Activated naive CD4-positive, alpha-beta T cell treated with Interleukin-2 at 50 U/mL for 16 hours (primary cell): ENCODE measurements around the gene EFHB.
A peak's percentile ranks its signal among the peaks of the same experiment; 100 is the strongest.
"Not testable (repeated sequence)": the region's sequence is repeated elsewhere in the genome, so short reads cannot be mapped to it uniquely, and the experiment has no call there.

Experiments used
- DNase-seq: peaks from one replicate; pipeline ENCODE4 v3.0.0-alpha.2; 2020

EFHB gene, protein sequence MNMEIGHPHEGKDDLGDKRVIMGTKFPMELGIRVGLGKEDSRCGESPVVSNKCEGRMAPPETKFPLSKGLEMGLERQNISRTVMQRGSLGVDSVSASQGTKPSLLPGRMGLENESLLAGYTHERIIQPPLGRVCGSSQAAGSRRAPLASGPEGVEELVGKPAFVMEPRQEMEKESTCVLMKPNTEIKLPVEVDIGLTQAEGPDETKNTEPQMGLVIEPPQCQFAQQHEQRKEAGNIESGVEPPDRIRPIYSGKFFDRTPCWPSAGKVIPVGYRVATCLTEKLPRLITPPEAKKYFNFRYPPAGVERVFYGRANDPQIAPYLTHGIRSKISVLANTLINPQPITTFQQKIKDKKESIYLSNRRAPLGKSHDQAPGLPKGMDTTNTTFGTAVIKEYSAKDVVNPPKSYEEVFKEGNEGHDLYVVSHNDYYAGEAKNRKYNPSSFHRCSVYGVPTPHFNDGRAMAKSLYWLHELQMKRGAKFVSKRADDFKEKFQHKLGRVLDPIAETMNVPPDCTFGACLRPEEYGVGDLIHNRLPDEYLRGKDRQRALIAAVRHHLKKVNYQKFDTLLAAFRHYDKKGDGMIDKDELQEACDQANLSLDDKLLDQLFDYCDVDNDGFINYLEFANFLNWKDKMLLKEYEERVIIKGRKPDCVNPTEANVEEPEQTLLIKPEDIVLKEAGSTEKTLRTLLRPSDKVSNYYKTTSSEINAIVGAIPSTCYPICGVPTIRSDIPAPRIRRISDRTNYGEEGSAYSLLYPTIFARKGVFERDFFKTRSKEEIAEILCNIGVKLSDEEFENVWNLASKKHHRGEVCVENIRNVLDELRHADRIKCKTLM

DNA sequence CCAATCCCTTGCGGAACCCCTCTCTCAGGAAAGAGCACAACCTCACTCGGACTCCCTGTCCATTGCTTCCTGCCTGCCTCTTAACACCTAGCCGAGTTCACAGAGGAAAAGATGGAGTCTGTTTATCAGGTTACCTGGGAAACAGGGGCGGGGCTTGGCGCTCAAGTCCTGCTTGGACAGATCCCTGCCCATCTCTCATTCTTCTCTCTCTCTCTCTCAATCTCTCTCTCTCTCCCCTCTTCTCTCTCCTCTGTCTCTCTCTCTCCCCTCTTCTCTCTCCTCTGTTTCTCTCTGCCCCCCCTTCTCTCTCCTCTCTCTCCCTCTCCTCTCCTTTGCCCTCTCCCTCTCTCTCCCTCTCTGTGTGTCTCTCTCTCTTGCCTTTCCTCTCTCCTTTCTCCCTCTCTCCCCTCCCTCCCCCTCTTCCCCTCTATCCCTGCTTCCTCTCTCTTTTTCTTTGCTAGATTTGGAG is at the start of gene EFHB:
Gene EFHB, minus strand, starts transcription at position 120 of the 469 bp plus-strand sequence. CDS start 199 bp downstream, outside the sequence.
- no peak for DNase-seq

DNA sequence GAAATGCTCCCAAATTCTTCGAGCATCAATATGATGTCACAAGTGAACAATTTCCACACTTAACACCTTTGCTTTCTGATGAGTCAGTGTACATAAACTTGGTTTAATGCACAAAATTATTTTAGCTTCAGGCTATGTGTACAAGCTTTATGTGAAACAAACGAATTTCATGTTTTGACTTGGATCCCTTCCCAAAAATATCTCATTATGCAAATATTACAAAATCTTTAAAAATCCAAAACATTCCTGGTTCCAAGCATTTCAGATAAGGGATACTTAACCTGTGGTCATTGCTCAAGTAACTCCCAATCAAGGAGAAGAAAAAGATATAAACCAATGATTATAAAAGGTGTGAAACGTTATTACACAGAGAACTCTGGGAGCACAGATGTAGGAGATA is 38.0 kb upstream of the EFHB start:
- no peak for DNase-seq

DNA sequence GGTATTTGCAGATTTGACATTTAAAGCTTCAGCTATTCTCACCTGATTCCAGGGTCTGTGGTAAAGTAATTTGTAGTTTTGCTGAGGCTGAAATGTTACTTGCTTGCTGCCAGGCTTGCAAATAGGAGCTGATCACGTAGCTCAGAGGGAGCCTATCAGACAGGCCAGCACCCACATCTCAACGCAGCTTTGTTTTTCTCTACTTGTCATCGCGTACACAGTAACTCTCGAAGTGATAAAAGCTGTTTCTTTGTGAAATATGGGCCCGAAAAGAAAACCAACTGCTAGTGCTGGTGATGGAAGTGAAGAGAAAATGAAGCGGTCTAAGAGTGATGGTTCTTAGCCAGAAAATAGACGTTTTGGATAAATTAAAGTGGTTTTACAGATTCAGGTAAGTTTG is 36.3 kb upstream of the EFHB start:
- no peak for DNase-seq

DNA sequence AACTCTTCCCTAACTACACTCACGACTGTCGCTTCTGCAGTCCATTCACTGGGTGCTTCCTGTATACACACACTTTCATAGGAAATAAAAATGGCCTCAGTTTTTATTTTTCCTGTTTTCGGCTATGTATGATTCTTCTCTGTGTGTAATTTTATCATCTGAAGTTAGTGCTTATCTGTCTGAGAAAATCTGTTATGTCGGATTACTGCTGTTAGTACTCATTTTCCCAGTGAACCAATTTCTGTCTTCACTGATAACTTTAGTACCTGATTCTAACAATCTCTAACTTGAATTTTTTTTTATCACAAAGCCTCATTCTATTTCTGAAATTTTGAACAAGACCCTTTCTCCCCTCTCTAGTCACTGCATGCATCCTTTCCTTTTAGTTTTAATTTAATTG is 33.8 kb upstream of the EFHB start:
- no peak for DNase-seq

DNA sequence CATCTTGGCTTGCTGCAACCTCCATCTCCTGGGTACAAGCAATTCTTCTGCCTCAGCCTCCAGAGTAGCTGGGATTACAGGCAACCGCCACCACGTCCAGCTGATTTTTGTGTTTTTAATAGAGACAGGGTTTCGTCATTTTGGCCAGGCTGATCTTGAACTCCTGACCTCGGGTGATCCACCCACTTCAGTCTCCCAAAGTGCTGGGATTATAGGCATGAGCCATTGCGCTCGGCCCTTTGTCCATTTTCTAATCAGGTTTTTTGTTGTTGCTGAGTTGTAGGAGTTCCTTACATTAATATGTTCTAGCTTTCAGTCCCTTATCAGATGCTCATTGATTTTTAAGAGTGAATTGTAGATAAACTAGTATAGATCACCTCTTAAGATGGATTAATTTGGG is 33.2 kb upstream of the EFHB start:
- DNase-seq: no peak

DNA sequence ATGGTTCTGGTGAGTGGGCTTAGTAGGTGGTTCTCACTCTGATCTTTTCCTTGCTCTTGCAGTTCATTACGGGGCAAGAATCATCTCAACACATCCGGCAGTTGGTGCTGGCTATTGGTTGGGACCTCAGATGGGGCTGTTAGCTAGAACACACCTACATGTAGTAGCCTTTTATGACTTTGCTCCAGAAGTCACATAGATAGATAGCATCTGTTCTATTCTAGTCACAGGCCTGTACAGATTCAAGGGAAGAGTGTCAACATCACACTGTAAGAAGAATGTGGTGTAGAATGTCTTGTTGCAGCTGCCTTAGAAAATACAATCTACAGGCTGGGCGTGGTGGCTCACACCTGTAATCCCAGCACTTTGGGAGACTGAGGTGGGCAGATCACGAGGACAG is 27.9 kb upstream of the EFHB start:
- DNase-seq: no peak

DNA sequence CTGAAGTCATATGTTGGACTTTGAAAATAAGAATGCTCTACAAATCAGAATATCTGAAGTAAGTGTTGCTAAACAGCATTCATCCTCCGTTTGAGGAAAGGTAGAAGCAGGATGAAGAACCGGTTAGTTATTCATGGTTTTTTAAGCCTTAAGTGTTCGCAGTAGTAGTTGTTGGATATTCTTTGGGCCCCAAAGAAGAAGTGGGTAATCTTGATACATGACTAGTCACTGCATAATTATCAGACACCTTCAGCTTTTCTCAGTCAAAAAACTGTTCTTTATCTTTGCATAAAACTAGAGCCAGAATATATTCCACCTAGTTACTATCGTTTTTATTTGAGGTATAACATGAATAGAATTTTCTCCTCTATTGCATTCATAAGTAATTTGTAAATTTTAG is 26.7 kb upstream of the EFHB start:
- DNase-seq: no peak

DNA sequence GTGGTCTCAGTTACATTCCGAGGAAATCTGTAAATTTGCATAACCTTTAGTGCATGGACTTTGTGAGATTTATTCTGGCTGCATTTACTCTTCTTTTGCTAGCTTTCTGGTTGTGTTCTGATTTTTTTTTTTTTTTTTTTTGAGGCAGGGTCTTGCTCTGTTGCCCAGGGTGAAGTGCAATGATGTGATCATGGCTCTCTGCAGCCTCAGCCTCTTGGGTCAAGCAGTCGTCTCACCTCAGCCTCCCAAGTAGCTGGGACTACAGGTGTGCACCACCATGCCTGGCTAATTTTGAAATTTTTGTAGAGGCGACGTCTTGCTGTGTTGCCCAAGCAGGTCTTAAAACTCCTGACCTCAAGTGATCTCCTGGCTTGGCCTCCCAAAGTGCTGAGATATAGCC is 25.5 kb upstream of the EFHB start:
- no peak for DNase-seq

DNA sequence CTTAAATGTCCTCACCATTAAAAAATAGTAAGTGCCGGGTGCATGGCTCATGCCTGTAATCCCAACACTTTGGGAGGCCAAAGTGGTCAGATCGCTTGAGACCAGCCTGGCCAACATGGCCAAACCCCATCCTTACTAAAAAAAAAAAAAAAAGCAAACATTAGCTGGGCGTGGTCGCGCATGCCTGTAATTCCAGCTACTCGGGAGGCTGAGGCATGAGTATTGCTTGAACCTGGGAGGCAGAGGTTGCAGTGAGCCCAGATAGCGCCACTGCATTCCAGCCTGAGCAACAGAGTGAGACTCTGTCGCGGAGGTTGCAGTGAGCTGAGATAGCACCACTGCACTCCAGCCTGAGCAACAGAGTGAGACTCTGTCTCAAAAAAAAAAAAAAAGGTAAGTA is 23.3 kb upstream of the EFHB start:
- not testable (repeated sequence) for DNase-seq

DNA sequence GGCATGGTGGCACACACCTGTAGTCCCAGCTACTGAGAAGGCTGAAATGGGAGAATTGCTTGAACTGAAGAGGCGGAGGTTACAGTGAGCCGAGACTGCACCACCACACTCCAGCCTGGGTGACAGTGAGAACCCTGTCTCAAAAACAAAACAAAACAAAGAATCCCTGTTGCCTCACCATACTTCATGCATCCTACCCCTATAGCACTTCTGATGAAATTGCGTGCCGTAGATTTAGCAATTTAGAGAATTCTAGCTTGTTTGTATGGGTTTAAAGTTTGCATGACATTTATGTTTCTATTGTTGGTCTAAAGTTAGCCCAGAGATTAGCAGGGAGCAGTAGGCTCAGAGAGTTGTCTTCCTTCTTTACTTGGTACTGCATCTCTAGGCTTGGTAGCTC is 20.7 kb upstream of the EFHB start:
- no peak for DNase-seq

DNA sequence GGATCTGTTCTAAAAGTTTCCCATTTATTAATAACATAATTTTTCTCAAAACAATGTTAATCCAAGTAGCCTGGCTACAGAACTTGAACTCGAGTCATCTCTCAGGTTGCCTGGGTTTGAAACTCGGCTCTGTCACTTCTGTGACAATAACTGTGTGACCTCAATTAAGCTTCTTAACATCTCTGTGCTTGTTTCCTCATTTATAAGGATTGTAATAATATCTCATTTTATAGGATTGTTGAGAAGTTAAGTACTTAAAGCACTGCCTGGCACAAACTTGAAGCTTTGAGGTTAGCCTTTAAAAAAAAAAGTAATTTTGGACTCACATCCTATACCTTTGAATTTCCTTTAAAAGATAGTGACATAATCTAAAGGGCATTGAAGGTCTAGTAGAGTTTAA is 16.3 kb upstream of the EFHB start:
- DNase-seq: no peak

DNA sequence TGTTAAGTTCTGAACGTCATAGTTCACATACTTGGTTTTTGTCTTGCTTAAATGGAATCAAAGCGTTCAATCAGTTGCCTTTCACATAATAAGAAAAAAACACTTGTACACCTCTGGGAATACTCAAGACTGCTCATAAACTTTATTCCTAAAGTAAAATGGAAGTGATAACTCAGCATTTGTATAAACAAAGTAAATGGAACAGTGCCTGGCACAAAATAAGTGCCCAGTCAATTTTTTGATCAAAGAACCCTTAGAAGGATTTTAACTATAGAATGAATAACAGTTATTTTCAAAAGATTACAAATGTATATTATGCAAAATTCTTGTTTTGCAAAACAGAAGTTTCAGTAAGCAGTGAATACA is 14.2 kb upstream of the EFHB start:
- DNase-seq: no peak

DNA sequence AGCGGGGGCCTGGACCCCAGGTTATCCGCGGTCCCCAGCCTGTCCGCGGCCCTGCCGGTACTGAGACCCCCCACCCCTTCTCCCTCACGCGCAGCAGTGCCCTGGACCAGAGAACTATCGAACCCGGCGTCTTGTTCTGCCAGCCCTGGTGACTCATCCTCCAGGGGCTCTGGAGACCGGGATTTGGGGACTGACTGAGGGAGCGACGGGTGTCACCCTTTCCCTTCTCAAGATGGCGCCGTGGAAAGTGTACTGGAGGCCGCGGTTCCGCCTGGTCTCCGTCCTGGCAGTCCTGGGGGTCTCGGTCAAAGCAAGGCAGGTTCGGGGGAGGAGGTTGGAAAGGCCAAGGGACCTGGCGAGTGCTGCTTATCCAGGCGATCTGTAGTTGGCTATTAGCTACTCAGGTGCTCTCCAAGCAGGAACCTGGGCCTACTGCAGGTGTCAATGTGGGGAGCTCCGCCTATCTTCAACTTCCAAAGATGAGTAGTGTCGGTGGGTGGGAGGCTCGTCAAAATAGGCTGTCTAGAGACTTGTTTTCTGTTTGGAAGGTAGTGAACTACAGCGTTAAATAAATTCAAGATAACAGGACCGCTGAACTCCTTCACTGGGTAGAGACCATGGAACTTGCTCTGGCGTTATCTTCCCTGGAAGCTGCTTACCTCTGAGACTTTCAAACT is 13.7 kb upstream of the EFHB start:
- DNase-seq: peak; percentile 60

DNA sequence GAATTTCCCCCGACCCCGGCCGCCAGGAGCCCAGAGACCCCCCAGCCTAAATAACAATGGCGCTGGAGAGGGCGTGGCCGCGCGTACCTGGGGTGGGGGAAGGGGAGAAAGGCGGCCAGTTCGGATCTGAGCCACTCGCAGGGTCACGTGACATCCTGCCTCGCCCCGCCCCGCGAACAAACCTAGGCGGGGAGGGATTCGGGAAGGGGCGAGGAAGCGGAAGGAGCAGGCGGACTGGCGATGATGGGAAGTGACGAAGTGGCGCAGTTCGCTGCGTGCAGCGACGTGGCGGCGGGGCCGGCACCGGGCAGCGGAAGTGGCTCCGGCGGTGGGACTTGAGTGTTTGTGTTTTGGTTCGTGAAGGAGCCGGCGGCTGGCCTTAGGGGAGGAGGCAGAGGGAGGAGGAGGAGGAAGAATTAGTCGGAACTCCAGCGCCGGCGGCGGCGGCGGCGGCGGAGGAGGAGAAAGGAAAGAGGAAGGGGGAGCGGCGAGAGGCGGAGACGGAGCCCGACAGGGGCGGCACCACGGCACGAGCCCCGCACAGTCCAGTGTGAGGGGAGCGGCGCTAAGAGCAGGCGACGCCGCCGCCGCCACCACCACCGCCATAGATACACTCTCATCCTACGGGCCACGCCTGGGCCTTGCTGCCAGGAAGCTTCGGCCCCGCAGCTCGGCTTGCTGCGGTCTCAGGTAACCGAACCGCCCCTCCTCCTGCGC is 13.0 kb upstream of the EFHB start, which contains the start of gene RAB5A:
Gene RAB5A, plus strand, starts transcription at position 266 of the 717 bp plus-strand sequence. CDS start 3,802 bp downstream, outside the sequence.
- peak; percentile 97 for DNase-seq

DNA sequence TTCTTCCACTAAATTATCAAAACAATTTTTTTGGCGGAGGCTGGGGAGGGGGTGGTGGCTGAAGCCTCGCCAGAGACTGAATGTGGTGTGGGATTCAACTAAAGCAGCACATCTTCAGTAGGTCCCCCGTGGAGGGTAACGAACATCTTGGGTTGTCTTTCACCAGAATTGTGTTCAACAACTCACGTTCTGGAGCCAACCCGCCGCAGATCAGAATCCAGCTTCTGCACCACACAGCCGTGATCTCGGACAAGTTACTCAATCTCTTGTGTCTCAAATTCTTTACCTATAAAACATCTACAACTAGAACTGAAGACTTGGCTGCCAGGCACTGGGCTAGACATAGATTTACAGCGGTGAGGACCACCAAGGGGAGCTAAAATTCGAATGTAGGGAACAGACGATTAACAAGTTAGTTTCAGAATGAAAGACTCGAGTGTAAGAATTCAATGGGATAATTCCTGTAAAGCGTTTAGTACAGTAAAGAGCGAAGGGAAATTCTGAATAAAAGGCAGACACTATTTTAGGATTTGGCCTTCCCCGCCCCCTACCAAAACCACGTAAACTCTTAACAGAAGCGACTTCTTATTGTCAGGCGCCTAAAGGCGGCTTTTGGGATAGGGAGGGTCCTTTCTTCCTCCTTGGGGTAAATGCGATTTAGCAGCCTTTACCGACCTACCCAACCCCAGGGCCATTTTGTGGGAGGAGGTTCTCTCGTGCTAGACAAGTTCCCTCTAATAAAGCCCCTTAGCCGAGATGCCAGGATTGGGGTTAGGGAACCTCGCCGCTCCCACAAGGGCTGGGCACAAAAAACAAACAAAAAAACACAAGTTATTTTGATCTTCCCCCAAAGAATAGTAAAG is 12.2 kb upstream of the EFHB start:
- DNase-seq: no peak

DNA sequence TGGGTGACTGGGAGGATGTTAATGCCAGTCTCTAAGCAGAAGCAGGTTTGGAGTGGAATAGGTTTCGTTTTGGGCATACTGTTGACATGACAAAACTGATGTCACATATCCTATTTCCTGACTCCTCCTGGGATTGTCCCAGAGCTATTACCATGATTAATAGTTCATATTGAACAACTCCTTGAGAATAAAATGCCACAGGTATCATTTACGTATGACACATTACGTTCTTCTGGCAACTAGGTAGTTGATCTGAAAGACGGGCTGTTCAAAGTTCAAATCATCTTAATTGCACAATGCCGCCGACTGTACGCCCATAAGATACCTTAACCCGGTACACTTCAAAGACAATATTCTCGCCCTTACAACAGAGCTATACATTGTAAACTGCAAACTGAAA is 11.5 kb upstream of the EFHB start:
- no peak for DNase-seq

DNA sequence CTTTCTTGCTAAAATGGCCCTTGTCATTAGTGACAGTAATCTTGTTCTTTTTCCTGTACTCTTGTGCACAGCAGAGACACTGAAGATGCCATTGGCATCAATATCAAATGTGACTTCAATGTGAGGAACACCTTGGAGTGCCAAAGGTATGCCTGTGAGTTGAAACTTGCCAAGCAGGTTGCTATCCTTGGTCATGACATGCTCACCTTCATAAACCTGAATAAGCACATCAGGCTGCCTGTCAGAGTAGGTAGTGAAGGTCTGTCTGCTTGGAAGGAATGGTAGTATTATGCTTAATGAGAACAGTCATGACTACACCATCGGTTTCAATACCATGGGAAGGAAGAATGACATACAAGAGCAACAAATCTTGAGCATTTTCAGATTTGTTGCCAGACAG is 6.6 kb upstream of the EFHB start:
- DNase-seq: no peak

DNA sequence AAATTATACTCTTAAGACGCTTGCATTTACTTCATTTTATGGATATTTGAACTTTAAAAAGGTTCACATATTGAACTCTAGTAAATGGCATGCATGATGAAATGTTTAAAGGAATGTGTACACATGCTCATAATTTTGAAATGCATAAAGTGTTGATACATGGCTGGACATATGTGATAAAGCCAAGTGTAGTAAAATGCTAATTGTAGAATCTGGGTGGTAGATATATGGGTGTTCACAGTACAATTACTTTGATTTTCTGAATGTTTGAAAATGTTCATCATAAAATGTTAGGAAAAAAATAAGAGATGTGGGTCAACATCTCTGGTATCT is 4.2 kb upstream of the EFHB start:
- DNase-seq: no peak

DNA sequence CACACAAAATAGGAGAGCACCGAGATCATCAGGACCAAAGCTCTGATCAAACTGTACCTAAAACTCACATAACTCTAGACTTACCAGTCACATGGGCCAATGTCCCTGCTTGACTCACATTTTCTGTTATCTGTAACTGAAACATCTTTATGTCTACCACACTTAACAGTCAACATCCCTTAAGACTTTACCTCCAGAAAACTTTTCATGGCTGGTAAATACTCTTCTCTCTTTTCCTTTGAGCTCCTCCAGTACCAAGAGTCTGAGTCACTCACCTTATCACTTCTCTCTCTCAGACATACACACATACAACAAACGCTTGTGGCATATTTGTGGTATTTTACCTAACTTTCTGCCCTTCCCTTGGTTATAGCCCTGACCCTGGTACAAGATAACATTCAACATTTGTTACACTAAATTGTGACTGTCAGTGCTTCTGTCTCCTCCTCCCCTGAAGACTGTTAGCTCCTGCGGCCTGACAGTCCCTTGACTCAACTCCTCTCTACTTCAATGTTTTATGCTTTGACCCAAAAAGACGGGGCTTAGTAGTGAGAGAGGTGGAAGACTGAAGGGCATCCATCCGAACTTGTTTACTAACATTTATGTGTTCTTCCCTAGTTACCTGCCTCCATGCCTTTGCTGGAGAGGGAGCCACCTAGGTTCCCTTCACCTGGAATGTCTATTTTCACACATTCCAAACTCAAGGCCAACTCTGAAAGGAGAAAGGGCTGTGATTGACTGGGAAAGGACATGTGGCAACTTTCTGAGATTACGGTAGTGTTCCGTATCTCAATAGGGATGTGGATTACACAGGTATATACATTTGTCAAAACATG is 3.7 kb upstream of the EFHB start:
- no peak for DNase-seq

DNA sequence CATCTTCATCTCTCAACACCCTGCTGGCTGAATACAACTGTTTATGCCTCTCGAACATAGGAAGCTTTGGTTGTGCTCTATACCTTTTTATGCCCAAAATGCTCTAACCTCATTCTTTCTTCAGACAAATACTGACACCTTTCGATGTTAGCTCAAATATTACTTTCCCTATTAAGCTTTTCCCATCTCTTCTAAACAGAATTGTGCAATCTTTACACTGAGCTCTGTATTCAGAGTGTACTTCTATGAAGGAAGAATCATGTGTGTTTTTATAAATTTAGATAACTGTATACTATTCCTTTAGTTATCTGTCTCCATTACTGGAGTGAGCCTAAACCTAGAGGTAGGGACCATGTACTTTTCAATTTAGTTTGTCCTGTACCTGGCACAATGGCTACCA is 1.6 kb downstream of the EFHB start:
- no peak for DNase-seq

DNA sequence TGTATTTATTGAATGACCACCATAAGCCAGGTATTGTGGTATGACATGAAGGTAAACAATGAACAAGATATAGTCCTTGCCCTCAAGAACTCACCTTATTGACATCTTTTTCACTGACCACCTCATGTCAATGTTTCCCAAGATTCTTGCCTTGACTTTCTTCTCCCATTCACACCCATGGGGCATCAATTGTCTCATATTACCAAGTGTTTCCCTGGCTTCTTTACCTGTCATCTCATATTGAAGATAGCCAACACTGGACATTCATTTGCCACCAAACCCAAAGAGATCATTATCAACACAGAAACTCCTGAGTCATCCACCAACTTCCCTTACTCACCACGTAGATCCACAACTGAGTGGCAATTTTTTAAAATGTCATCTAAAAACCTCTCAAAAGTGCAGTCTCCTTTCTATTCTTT is 2.2 kb downstream of the EFHB start:
- DNase-seq: no peak
